GM19463 (cell line): ENCODE results near the gene PDE9A.
"Not testable (repeated sequence)": the region's sequence is repeated elsewhere in the genome, so short reads cannot be mapped to it uniquely, and the experiment has no call there.

ENCODE experiments used
- ATAC-seq: cut with Tn5 transposase; IDR thresholded peaks from one replicate; pipeline ENCODE4 v1.9.1; 2021; ENCODE audit warnings: mild to moderate bottlenecking, moderate library complexity; ENCODE audit not compliant: unreplicated experiment

The PDE9A gene

GRCh38 chr21:42653231-42654061 is at the start of gene PDE9A:
PDE9A (plus strand) TSS chr21:42653621; CDS start chr21:42653815, 194 bp downstream.
- no peak for ATAC-seq

DNA sequence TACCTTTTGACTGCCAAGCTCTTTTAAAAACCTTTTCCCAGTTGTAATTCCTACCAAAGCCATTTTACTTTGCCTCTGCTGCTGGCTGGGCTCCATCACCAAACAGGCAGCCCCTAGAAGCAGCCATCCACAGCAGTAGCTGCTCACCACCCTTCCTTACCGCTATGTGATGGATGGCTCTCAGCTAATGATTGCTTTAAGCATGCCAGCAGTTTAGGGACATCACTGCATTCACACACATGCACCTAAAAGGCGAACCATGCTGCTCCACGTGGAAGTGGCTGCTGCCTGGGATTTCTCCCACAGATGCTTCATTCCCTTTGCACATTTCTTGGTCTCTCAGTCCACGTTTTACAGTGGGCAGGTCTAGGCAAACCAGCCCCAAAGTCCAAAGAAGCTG is 46.3 kb upstream of the PDE9A start:
- ATAC-seq: no peak

DNA sequence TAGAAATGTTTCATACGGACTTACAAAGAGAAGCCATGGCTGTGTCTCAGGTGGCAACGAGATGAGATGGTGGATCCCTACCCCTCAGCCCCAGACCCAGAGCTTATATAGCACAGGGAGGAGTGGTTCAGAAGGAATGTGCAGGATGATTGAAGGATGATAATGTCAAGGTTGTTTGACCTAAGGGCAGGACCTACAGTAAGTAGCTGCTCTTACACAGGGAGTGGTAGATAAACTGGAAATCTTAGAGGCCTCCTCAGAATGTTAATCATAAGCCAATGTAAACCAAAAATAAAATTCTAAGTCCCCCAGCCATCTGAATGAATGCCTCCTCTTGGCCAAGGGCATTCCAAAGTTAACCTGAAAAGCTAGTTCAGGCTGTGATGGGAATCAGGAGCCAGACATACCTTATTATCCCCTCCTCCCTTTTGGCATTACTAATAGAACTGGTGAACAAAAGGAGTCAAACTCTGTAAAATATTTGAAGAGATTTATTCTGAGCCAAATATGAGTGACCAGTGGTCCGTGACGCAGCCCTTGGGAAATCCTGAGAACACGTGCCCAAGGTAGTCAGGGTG is 45.8 kb upstream of the PDE9A start:
- no peak for ATAC-seq

DNA sequence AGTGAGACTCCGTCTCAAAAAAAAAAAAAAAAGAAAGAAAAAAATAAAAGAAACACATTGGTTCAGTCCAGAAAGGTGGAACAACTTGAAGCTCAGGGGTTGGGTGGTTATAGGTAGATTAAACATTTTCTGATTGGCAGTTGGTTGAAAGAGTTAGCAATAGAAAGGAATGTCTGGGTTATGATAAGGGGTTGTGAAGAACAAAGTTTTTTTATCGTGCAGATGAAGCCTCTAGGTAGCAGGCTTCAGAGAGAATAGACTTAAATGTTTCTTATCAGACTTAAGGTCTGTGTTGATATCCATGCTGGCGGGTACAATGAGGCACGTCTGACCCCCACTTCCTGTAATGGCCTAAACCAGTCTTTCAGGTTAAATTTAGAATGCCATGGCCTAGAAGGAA is 45.0 kb upstream of the PDE9A start:
- ATAC-seq: no peak

DNA sequence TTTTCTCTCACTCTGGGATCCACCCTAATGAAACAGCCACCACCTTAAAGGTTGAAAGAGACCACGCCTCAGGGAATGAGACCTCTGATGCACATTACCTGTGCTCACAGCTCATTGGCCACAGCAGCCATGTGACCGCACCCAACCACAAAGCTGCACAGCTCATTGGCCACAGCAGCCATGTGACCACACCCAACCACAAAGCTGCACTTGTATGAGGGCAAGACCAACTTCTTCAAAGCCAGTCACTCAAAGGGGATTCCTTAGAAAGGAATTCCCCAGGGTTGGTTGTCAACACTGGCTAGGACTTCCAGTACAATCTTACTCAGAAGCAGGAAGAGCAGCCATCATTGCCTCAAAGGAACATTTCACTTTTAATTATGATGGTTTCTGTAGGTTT is 43.6 kb upstream of the PDE9A start:
- no peak for ATAC-seq

DNA sequence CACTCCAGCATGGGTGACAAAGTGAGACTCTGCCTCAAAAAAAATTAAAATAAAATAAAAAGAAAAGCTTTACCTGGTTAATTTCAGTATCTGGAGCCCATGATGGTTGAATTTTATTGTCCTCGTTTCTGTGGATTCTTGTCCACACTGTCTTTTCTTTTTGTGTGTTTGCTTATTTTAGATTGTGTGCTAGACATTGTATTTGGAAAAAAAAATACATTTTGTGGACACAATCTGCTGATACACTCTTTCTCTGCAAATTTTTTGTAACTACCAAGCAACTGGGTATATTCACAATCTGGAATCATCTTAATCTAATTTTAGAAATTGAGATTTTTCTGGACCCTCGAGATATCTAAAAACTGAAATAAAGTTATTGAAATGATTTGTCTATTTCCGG is 41.6 kb upstream of the PDE9A start:
- ATAC-seq: no peak

DNA sequence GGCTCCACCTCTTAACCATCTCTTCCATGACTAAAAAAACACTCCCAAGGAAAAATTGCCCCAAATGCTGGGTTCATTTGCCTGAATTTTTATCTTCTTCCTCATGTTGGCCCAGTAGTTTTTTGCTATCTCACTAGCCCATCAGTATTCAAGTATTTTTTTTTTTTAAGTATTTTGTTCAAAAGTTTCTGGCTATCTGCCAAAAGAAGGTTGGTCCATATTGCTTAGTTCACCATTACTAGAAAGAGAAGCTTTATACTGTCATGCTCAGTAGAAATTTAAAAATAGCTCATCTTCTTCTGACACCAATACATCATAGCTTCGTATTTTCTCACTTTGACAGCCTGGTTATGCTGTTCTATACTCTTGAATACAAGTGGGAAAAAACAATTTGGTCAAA is 41.0 kb upstream of the PDE9A start:
- no peak for ATAC-seq

DNA sequence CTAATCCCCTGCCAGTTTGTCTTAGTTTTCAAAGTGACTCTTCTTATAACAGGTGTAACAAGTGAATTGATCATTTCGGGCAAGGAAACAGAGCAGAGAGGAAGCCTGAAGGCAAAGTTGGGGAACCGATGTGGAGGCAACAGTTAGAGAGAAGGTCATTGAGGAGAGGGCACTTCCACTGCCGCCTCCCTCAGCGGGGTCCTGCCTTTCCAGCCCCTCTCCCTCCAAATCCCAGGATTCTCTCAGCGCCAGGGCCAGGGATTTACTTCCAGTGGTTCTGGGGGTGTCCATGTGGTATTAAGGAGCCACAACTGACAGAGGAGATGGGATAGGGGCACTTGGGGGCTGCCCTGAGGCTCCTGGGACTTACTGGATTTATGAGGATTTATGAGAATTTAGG is 39.7 kb upstream of the PDE9A start:
- ATAC-seq: no peak

DNA sequence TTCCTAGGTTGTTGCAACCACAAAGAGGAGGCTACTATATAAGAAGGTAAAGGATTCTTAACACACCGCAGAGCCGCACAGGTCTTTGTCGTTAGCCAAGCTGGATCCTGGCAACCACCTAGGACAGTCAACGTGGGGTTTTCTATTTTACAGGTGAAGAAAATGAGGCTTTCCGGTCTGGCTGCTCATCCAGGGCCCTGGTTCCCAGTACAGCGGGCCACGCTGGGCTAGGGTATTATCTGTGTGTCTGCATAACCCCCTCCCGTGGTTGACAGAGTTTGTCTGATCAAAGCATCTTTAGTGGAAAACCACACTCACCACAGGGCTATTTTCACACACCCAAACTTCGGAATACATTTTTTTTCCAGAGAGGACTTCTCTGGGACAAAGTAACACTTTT is 39.0 kb upstream of the PDE9A start:
- ATAC-seq: no peak

DNA sequence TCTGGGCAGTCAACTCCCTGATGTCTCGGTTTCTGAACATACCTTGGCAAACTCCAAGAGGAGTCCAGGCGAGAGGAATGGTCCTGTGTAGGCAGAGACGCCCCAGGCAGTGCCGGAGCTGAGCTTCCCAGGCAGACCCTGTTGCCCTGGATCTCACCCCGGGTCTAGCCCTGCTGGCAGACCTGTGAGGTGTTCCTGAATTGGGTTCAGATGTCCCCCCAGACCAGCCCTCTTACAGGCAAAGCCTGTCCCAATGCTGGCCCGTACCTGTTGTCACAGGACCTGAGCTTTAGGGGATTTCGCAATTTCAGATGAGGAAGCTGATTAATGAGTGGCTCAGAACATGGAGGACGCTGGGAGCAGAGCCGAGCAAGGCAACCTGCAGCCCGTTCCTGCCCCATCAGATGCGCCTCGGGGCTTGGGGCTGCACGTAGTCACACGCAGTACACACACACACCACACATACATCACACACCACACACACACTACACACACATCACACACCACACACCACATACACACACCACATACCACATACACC is 38.5 kb upstream of the PDE9A start:
- no peak for ATAC-seq

- not testable (repeated sequence) for ATAC-seq
Measured at GRCh38 chr21:42615377-42615776, 38.0 kb upstream of the PDE9A start.

DNA sequence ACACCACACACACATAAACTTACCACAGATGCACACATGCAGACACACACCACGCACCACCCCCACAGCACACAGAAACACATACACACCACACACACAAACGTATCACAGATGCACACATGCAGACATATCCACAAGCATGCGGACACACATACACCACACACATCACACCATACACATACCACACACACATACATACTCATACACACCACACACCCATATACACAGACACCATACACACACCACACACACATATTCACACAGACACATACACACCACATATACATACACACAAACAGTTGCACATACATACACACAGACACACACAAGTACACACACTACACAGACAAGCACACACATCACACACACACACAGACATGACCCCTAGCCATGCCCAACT is 37.5 kb upstream of the PDE9A start:
- ATAC-seq: no peak

DNA sequence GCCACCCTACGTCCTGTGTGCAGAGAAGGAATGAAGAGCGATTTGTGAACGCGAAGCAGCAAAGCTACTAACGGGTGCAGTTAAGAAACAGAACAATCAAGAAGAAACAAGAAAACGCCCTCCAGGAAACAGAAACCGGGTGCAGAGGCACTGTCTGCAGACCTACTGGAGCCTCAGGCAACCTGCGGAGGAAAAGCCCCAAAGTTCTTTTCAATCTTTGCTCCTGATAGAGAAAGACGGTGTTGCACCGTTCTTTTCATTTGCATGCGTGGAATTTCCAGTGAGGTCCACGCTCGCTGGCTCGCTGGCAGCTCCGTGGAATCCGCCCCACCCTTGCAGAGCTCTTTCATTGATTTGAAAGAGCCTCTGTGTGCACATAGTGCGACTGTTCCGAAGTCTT is 37.0 kb upstream of the PDE9A start:
- ATAC-seq: no peak

- no peak for ATAC-seq
Measured at GRCh38 chr21:42616941-42617340, 36.5 kb upstream of the PDE9A start.

DNA sequence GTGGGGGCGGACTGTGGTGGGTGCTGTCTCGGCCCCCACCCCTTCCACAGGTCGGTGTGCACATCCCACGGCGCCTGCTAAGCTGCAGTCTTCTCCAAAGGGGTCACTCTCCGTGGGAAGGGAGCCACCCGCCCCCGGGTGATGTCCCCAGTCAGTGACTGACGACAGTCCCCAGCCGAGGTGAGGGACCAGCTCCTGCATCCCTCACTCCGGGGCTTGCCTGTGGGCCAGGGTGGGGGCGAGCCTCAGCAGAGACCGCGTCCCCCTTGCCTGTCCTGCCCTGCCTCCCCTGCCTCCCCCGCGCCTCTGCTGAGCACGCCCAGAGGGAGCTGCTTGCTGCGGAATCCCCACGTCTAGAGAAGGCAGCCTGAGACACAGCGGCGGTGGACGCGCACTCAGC is 35.9 kb upstream of the PDE9A start:
- ATAC-seq: no peak

DNA sequence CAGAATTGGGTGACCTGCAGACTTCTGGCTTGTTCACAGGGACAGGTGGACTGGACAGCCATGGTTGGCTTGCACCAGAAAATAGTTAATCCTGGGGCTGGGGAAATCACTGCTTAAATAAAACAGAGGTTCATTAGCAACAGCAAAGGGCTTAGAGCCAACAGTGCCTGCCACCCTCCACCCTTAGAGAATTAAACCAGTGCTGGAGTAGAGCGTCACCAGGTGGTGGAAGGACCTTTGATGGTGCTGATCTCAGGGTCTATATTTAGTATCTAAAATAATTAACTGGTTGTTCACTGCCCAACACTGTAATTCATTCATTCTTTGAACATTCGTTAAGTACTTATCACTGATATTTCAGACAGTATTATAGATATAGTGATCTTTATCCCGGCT is 34.7 kb upstream of the PDE9A start:
- no peak for ATAC-seq

- no peak for ATAC-seq
Measured at GRCh38 chr21:42619166-42619565, 34.3 kb upstream of the PDE9A start.

- ATAC-seq: no peak
Measured at GRCh38 chr21:42619841-42620240, 33.6 kb upstream of the PDE9A start.

GRCh38 chr21:42621166-42621818 is 32.1 kb upstream of the PDE9A start:
- ATAC-seq: no peak

GRCh38 chr21:42621819-42622177 is 31.6 kb upstream of the PDE9A start:
- no peak for ATAC-seq

GRCh38 chr21:42622284-42622683 is 31.1 kb upstream of the PDE9A start:
- no peak for ATAC-seq

DNA sequence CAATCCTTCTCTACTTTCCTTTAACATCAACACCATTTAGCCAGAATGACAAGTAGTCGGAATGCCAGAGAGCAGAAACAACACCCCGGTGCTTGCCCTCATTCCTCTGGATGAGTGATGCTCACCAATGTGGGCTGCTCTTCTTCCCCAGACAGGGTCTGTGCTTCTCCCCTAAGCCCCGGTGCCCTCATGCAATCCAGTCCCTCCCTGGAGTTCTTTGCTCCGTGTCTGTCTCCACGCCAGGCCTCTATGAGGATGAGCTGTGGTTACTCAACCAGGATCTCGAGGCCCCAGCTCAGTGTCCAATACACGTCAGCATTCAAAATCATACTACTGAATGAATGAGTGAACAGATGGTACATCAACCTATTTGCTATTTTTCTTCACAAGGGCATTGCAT is 29.7 kb upstream of the PDE9A start:
- ATAC-seq: no peak
